Neural crest cell (in vitro differentiated cells): ENCODE results near the gene GFOD1. TPM values are rescaled to one million over a fixed set of nuclear protein-coding genes. Genes with fewer than 3 reads are reported as not detected.
"Not testable (repeated sequence)": the region's sequence is repeated elsewhere in the genome, so short reads cannot be mapped to it uniquely, and the experiment has no call there.

Source experiments
- DNase-seq: peaks from one replicate; pipeline ENCODE4 v3.0.0; 2021; ENCODE audit warnings: low read depth, mixed read lengths, low spot score
- H3K27ac Mint-ChIP-seq: one replicate; pipeline ENCODE4 v1.8.0; 2021; ENCODE audit warnings: mild to moderate bottlenecking, mixed read lengths; ENCODE audit not compliant: unreplicated experiment
- H3K27me3 Mint-ChIP-seq: 2 replicates; pipeline ENCODE4 v1.8.0; 2021; ENCODE audit warnings: low read depth, mild to moderate bottlenecking, mixed read lengths
- H3K36me3 Mint-ChIP-seq: 2 replicates; pipeline ENCODE4 v1.8.0; 2021; ENCODE audit warnings: low read depth, mild to moderate bottlenecking, mixed read lengths
- H3K4me1 Mint-ChIP-seq: 2 replicates; pipeline ENCODE4 v1.8.0; 2021; ENCODE audit warnings: mixed read lengths
- H3K4me3 Mint-ChIP-seq: one replicate; pipeline ENCODE4 v1.8.0; 2021; ENCODE audit warnings: mild to moderate bottlenecking, mixed read lengths
- H3K9me3 Mint-ChIP-seq: 2 replicates; pipeline ENCODE4 v1.8.0; 2021; ENCODE audit warnings: mixed read lengths
- total RNA-seq: library from RNA; stranded (reverse); gene quantifications from 2 replicates; pipeline ENCODE4 v1.2.1, GENCODE V29; 2021
- TF ChIP-seq, protein P1 (sequence below): fragments of 200-600 bp; sonication (generic); conservative IDR thresholded peaks from 2 replicates; pipeline ENCODE4 v1.5.0; 2021; ENCODE audit warnings: antibody characterized with exemption, mild to moderate bottlenecking

The GFOD1 gene
- total RNA-seq, 1 donor from 2014 or later, result 2.2 TPM

GRCh38 chr6:13461805-13462204, 25.6 kb downstream of the GFOD1 start:
- Mint-ChIP-seq H3K27me3 (no peaks in the 10 kb centered on the region), H3K4me1 (peaks cover 14% of the 10 kb centered on the region), H3K4me3 (no peak overlapping the region), H3K36me3 (no peaks in the 10 kb centered on the region), H3K27ac (no peak overlapping the region), H3K9me3 (no peaks in the 10 kb centered on the region)
- TF ChIP-seq, protein P1, sequence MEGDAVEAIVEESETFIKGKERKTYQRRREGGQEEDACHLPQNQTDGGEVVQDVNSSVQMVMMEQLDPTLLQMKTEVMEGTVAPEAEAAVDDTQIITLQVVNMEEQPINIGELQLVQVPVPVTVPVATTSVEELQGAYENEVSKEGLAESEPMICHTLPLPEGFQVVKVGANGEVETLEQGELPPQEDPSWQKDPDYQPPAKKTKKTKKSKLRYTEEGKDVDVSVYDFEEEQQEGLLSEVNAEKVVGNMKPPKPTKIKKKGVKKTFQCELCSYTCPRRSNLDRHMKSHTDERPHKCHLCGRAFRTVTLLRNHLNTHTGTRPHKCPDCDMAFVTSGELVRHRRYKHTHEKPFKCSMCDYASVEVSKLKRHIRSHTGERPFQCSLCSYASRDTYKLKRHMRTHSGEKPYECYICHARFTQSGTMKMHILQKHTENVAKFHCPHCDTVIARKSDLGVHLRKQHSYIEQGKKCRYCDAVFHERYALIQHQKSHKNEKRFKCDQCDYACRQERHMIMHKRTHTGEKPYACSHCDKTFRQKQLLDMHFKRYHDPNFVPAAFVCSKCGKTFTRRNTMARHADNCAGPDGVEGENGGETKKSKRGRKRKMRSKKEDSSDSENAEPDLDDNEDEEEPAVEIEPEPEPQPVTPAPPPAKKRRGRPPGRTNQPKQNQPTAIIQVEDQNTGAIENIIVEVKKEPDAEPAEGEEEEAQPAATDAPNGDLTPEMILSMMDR, result no peak
- DNase-seq, result no peak

DNA sequence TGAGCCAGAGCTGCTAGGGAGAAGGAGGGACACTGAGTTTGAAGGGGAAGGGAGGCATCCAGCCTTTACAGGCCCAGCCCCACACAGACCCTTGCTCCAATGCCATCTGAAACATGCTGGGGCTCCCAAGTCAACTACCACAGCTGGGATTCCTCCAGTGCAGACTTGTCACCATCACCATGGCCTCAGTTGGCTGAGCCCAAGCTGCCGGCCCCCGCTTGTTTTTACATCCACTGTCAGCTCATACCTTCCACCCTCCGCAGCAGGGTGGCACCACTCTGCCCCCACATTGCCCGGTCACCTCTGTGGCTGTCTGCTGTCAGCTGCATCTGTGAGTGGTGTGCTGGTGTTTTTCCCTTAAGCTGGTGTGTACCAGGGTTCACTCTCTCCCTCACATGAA, 26.1 kb downstream of the GFOD1 start:
- Mint-ChIP-seq H3K27ac (no peak overlapping the region), H3K4me1 (peaks cover 12% of the 10 kb centered on the region), H3K9me3 (no peaks in the 10 kb centered on the region), H3K4me3 (no peak overlapping the region), H3K27me3 (no peaks in the 10 kb centered on the region), H3K36me3 (no peaks in the 10 kb centered on the region)
- no peak for DNase-seq
- TF ChIP-seq, protein P1, result no peak

GRCh38 chr6:13460289-13460688, 27.1 kb downstream of the GFOD1 start:
- not testable (repeated sequence) for H3K9me3 Mint-ChIP-seq, DNase-seq, H3K27ac Mint-ChIP-seq, H3K4me3 Mint-ChIP-seq, H3K36me3 Mint-ChIP-seq, H3K27me3 Mint-ChIP-seq
- H3K4me1 Mint-ChIP-seq, result peaks cover 17% of the 10 kb centered on the region

DNA sequence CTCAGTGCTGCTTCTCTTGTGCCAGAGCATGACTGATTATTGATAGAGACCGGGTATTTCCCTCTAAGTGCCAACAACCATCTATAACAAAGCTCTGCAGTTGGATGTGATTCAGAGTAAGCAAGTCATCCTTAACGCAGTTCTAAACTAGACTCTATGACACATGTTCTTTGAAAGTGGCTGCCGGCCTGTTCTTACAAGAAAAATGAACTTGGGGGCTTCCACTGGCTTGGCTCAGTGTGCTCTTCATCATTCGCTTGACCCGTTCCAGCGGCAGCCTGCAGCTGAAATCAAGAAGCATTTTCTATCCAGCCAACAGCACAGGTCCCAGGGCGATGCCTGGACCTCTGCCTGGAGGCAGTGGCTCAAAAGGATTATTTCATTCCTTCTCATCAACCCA, 29.8 kb downstream of the GFOD1 start:
- no peak for DNase-seq
- no peaks in the 10 kb centered on the region for H3K9me3 Mint-ChIP-seq
- no peaks in the 10 kb centered on the region for H3K36me3 Mint-ChIP-seq
- peaks cover 24% of the 10 kb centered on the region for H3K4me1 Mint-ChIP-seq
- no peaks in the 10 kb centered on the region for H3K27me3 Mint-ChIP-seq
- TF ChIP-seq, protein P1, result no peak
- no peak overlapping the region for H3K4me3 Mint-ChIP-seq
- H3K27ac Mint-ChIP-seq, result no peak overlapping the region

DNA sequence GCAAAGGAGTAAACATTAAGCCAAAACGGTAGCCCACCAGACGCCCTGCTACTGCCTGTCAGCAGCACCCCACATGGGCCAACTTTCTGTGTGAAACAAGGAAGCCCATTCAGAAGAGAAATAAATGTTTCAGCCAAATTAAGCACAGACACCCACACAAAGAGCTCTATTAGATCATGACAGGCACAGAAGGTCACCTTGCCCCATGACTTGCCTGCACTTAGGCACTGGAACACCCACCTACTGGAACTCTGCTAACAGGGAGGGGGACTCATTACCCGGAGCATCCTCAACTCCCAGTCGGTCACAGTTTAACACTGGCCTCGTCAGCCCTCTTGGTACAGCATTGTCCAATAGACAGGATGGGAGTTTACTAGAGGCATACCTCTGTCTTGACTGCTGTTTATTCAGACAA, 31.8 kb downstream of the GFOD1 start:
- DNase-seq, result no peak
- TF ChIP-seq, protein P1, result no peak
- Mint-ChIP-seq H3K4me3 (no peak overlapping the region), H3K4me1 (peaks cover 15% of the 10 kb centered on the region), H3K27me3 (no peaks in the 10 kb centered on the region), H3K27ac (no peak overlapping the region), H3K9me3 (no peaks in the 10 kb centered on the region), H3K36me3 (no peaks in the 10 kb centered on the region)

DNA sequence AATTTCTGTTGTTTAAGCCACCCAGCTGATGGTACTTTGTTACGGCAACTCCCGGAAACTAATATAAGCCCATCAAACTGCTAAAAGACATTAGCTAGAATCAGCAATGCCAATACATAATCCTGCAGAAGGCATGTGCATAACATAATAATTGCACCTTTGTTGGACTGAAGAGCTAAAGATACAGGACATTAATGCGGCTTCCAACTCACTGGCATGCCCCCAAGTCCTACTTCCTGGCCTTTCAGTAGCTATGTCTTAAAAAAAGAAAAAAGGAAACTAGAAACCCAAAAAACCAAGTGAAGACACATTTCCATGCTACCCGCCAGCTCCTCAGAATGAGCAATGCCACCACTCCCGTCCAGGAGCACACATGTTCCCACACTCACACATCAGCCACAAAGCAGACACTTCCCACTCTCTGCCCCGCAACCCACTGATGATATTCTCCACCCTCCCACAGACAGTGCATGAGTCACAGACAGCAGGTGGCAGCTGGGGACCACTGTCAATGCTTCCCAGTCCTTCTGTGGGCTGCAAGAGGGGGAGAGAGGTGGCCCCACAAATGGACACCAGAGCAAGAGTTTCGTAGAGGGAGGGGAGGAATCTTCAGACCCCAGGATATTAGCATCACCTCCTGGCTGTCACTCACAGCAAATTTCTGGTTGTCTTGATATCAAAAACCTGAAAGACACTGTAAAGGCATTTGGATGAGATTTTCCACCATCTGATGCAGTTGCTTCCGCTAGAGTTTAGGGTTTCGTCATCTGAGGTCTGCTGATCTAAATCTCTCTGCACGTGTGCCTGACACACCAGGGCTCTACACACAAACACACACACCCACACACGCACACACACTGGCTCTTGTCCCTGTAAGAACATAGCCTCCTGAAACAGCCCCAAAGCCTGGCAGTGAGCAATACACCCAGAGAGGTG, 32.8 kb downstream of the GFOD1 start:
- H3K27ac Mint-ChIP-seq, result peak overlapping the region; percentile 75
- no peak overlapping the region for H3K4me3 Mint-ChIP-seq
- TF ChIP-seq, protein P1, result no peak
- H3K4me1 Mint-ChIP-seq, result peaks cover 15% of the 10 kb centered on the region
- no peaks in the 10 kb centered on the region for H3K9me3 Mint-ChIP-seq
- H3K27me3 Mint-ChIP-seq, result no peaks in the 10 kb centered on the region
- DNase-seq, result no peak
- H3K36me3 Mint-ChIP-seq, result no peaks in the 10 kb centered on the region
